SH-SY5Y (cell line): ENCODE results near the gene NFIA.

Source experiments
- GATA2 ChIP-seq: IDR thresholded peaks from 2 replicates; pipeline ENCODE4 v1.6.1; 2011; ENCODE audit warnings: mild to moderate bottlenecking, low read depth, low read length
- GATA3 ChIP-seq: IDR thresholded peaks from 2 replicates; pipeline ENCODE4 v1.6.1; 2011; ENCODE audit warnings: low read depth, mild to moderate bottlenecking, low read length, moderate library complexity

GRCh38 chr1:61362351-61362750 is 280.0 kb downstream of the NFIA start:
- TF ChIP-seq GATA2 (no peak), GATA3 (no peak)
